ENCODE results near the gene SPR. TPM values are rescaled to one million over a fixed set of nuclear protein-coding genes. Genes with fewer than 3 reads are reported as not detected.

The SPR gene
- total RNA-seq = not detected
- polyA plus RNA-seq = under 1 TPM in 1 of 2 donors, not detected in 1; 0.58 TPM

DNA sequence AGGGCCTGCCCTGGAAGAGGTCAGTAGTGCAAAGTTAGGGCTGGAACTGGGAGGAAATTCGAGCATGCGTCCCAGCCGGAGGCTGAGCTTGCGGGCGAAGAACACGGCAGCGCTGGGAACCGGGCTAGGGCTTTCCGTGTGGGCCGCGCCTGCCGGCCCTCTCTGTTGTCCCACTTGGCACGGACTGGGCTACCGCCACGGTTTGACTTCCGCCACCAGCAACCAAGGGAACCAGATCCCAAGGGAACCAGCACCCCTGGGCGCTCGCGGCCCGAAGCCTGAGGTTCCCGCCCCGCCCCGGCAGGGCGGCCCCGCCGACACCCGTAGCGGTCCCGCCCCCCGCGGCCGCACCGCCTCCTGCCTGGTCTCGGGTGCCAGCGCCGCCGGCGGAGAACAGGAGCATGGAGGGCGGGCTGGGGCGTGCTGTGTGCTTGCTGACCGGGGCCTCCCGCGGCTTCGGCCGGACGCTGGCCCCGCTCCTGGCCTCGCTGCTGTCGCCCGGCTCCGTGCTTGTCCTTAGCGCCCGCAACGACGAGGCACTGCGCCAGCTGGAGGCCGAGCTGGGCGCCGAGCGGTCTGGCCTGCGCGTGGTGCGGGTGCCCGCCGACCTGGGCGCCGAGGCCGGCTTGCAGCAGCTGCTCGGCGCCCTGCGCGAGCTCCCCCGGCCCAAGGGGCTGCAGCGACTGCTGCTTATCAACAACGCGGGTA is at the start of gene SPR:
Gene SPR (plus strand): TSS at position 377 of the 708 bp plus-strand sequence. CDS start 25 bp downstream, at position 402.
- Histone ChIP-seq H3K27me3 (ENCODE audit: insufficient read depth, low read length) (peaks cover 31% of the 10 kb centered on the region), H3K4me1 (ENCODE audit: insufficient read depth, low read length) (peaks cover 7% of the 10 kb centered on the region), H3K9me3 (ENCODE audit: control insufficient read depth in 1 of 2, low read length in 2 of 2) (no peaks in the 10 kb centered on the region), H3K4me3 (ENCODE audit: low read length in 2 of 2) (peak within 1 kb of the TSS; percentile 36 to 51), H3K36me3 (ENCODE audit: insufficient read depth, low read length) (no peaks in the 10 kb centered on the region), H3K27ac (ENCODE audit: low read depth, low read length) (no peak within 1 kb of the TSS)
- ChIA-PET POLR2A (ENCODE audit: partially characterized antibody) (no interaction called here), CTCF (ENCODE audit: partially characterized antibody) (interaction anchor here (0.9 to 2.1 kb wide), 15 partner anchors 11 to 153 kb away, joined by 3 to 11 read pairs (median 4); partner anchors contain the start of gene EMX1)
- Mint-ChIP-seq H3K27me3 (peaks cover 34 to 57% of the 10 kb centered on the region in 2 donors), H3K4me1 (peaks cover 3 to 10% (median 6%) of the 10 kb centered on the region in 4 donors), H3K4me3 (peak within 1 kb of the TSS; percentile 76 to 85 (median 82)), H3K27ac (no peak within 1 kb of the TSS), H3K9me3 (peaks cover 0 to 3% (median 0%) of the 10 kb centered on the region in 8 donors), H3K36me3 (no peaks in the 10 kb centered on the region)
- intact Hi-C loops (cut with micrococcal nuclease) = no loop called here
- DNase-seq = peak in 4 of 5 donors; percentile 28 to 39 (median 34)

GRCh38 chr2:72840066-72840465 is 47.1 kb upstream of the SPR start:
- ChIA-PET POLR2A (ENCODE audit: partially characterized antibody) (no interaction called here), CTCF (ENCODE audit: partially characterized antibody) (no interaction called here)
- H3K4me3 ChIP-seq (ENCODE audit: low read length in 2 of 2) = no peak overlapping the region
- no peak overlapping the region for H3K4me3 Mint-ChIP-seq
- no peaks in the 10 kb centered on the region for H3K4me1 Mint-ChIP-seq
- H3K36me3 ChIP-seq (ENCODE audit: insufficient read depth, low read length) = no peaks in the 10 kb centered on the region
- no peak for DNase-seq
- peaks cover 0 to 3% (median 0%) of the 10 kb centered on the region in 8 donors for H3K9me3 Mint-ChIP-seq
- no peaks in the 10 kb centered on the region for H3K27me3 ChIP-seq (ENCODE audit: insufficient read depth, low read length)
- H3K36me3 Mint-ChIP-seq = no peaks in the 10 kb centered on the region
- no peaks in the 10 kb centered on the region for H3K9me3 ChIP-seq (ENCODE audit: control insufficient read depth in 1 of 2, low read length in 2 of 2)
- H3K27ac Mint-ChIP-seq = no peak overlapping the region
- H3K4me1 ChIP-seq (ENCODE audit: insufficient read depth, low read length) = no peaks in the 10 kb centered on the region
- intact Hi-C loops (cut with micrococcal nuclease) = no loop called here
- H3K27ac ChIP-seq (ENCODE audit: low read depth, low read length) = no peak overlapping the region
- H3K27me3 Mint-ChIP-seq = peaks cover 10 to 23% of the 10 kb centered on the region in 2 donors

GRCh38 chr2:72841462-72842125 is 45.6 kb upstream of the SPR start:
- ChIA-PET POLR2A (ENCODE audit: partially characterized antibody) (no interaction called here), CTCF (ENCODE audit: partially characterized antibody) (interaction anchor here (0.6 to 1.9 kb wide), 3 partner anchors 18 to 23 kb away, joined by 3 to 6 read pairs (median 6); no protein-coding TSS in a partner anchor)
- H3K9me3 Mint-ChIP-seq = peaks cover 0 to 2% (median 0%) of the 10 kb centered on the region in 8 donors
- Histone ChIP-seq H3K4me1 (ENCODE audit: insufficient read depth, low read length) (no peaks in the 10 kb centered on the region), H3K9me3 (ENCODE audit: control insufficient read depth in 1 of 2, low read length in 2 of 2) (no peaks in the 10 kb centered on the region), H3K27me3 (ENCODE audit: insufficient read depth, low read length) (no peaks in the 10 kb centered on the region), H3K4me3 (ENCODE audit: low read length in 2 of 2) (no peak overlapping the region), H3K36me3 (ENCODE audit: insufficient read depth, low read length) (no peaks in the 10 kb centered on the region), H3K27ac (ENCODE audit: low read depth, low read length) (no peak overlapping the region)
- H3K36me3 Mint-ChIP-seq = no peaks in the 10 kb centered on the region
- H3K4me3 Mint-ChIP-seq = no peak overlapping the region
- intact Hi-C loops (cut with micrococcal nuclease) = no loop called here
- H3K27ac Mint-ChIP-seq = no peak overlapping the region
- DNase-seq = no peak
- no peaks in the 10 kb centered on the region for H3K4me1 Mint-ChIP-seq
- peaks cover 12 to 24% of the 10 kb centered on the region in 2 donors for H3K27me3 Mint-ChIP-seq

GRCh38 chr2:72843301-72843700 is 43.9 kb upstream of the SPR start:
- no peak overlapping the region for H3K27ac Mint-ChIP-seq
- no peaks in the 10 kb centered on the region for H3K4me1 ChIP-seq (ENCODE audit: insufficient read depth, low read length)

DNA sequence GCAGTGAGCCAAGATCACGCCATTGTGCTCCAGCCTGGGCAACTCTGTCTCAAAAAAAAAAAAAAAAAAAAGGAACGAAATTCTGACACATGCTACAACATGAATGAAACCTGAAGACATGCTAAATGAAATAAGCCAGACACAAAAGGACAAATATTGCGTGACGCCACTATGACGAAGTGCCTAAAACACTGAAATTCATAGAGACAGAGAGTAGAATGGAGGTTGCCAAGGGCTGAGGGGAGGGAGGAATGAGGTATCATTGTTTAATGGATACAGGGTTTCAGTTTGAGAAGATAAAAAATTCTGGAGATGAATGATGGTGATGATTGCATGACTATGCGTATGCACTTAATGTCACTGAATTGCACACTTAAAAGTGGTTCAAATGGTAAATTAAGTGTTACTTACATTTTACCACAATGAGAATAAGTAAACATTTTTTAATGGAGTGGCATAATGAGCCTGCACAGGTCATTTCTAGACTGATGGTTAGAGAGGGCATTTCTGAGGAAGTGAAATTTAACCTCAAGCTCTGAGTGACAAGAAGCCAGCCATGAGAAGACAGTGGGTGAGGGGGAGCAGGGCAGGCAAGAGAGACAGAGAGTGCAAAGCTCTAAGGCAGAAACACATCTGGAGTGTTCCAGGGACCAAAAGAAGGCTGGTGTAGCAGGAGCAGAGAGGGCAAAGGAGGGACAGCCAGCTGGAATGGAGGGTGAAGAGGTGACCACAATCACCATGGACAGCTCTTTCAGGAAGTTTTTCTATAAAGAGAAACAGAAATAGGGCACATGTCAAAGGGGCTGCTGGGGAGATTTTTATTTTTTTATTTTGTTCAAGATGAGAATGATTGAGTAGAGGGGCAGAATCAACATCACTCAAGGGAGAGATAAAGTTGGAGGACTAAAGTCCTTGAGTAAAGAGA is 40.8 kb upstream of the SPR start:
- intact Hi-C loops (cut with micrococcal nuclease) = no loop called here
- Histone ChIP-seq H3K27ac (ENCODE audit: low read depth, low read length) (no peak overlapping the region), H3K27me3 (ENCODE audit: insufficient read depth, low read length) (no peaks in the 10 kb centered on the region), H3K4me3 (ENCODE audit: low read length in 2 of 2) (no peak overlapping the region), H3K9me3 (ENCODE audit: control insufficient read depth in 1 of 2, low read length in 2 of 2) (no peaks in the 10 kb centered on the region), H3K36me3 (ENCODE audit: insufficient read depth, low read length) (no peaks in the 10 kb centered on the region), H3K4me1 (ENCODE audit: insufficient read depth, low read length) (no peaks in the 10 kb centered on the region)
- H3K27ac Mint-ChIP-seq = no peak overlapping the region
- H3K9me3 Mint-ChIP-seq = peaks cover 0 to 2% (median 0%) of the 10 kb centered on the region in 8 donors
- H3K27me3 Mint-ChIP-seq = peaks cover 13 to 24% of the 10 kb centered on the region in 2 donors
- H3K36me3 Mint-ChIP-seq = no peaks in the 10 kb centered on the region
- POLR2A ChIA-PET (ENCODE audit: partially characterized antibody) = interaction anchor here (0.7 kb wide), 1 partner anchor 578 kb away, joined by 3 read pairs; no protein-coding TSS in a partner anchor
- no peak for DNase-seq
- CTCF ChIA-PET (ENCODE audit: partially characterized antibody) = interaction anchor here (1.0 to 1.4 kb wide), 2 partner anchors 11 to 17 kb away, joined by 4 to 8 read pairs; no protein-coding TSS in a partner anchor
- no peak overlapping the region for H3K4me3 Mint-ChIP-seq
- H3K4me1 Mint-ChIP-seq = no peaks in the 10 kb centered on the region

More at GRCh38 chr2:72843301-72843700, 43.9 kb upstream of the SPR start:
- no peak for DNase-seq
- ChIA-PET CTCF (ENCODE audit: partially characterized antibody) (no interaction called here), POLR2A (ENCODE audit: partially characterized antibody) (no interaction called here)
- peaks cover 0 to 2% (median 0%) of the 10 kb centered on the region in 8 donors for H3K9me3 Mint-ChIP-seq
- no peaks in the 10 kb centered on the region for H3K4me1 Mint-ChIP-seq
- H3K36me3 Mint-ChIP-seq = no peaks in the 10 kb centered on the region
- Histone ChIP-seq H3K27ac (ENCODE audit: low read depth, low read length) (no peak overlapping the region), H3K36me3 (ENCODE audit: insufficient read depth, low read length) (no peaks in the 10 kb centered on the region), H3K9me3 (ENCODE audit: control insufficient read depth in 1 of 2, low read length in 2 of 2) (no peaks in the 10 kb centered on the region), H3K27me3 (ENCODE audit: insufficient read depth, low read length) (no peaks in the 10 kb centered on the region), H3K4me3 (ENCODE audit: low read length in 2 of 2) (no peak overlapping the region)
- intact Hi-C loops (cut with micrococcal nuclease) = no loop called here
- no peak overlapping the region for H3K4me3 Mint-ChIP-seq
- peaks cover 12 to 24% of the 10 kb centered on the region in 2 donors for H3K27me3 Mint-ChIP-seq

GRCh38 chr2:72847534-72848315 is 39.5 kb upstream of the SPR start:
- H3K27me3 ChIP-seq (ENCODE audit: insufficient read depth, low read length) = no peaks in the 10 kb centered on the region
- no peaks in the 10 kb centered on the region for H3K9me3 ChIP-seq (ENCODE audit: control insufficient read depth in 1 of 2, low read length in 2 of 2)
- peaks cover 16 to 17% of the 10 kb centered on the region in 2 donors for H3K27me3 Mint-ChIP-seq
- no peak overlapping the region for H3K27ac Mint-ChIP-seq
- H3K4me3 Mint-ChIP-seq = no peak overlapping the region
- intact Hi-C loops (cut with micrococcal nuclease) = no loop called here
- POLR2A ChIA-PET (ENCODE audit: partially characterized antibody) = no interaction called here
- no peaks in the 10 kb centered on the region for H3K36me3 ChIP-seq (ENCODE audit: insufficient read depth, low read length)
- DNase-seq = no peak
- CTCF ChIA-PET (ENCODE audit: partially characterized antibody) = interaction anchor here (1.0 to 1.4 kb wide), 2 partner anchors 10 to 16 kb away, joined by 4 to 8 read pairs; no protein-coding TSS in a partner anchor
- H3K9me3 Mint-ChIP-seq = peaks cover 0 to 2% (median 0%) of the 10 kb centered on the region in 8 donors
- H3K27ac ChIP-seq (ENCODE audit: low read depth, low read length) = no peak overlapping the region
- no peaks in the 10 kb centered on the region for H3K4me1 ChIP-seq (ENCODE audit: insufficient read depth, low read length)
- H3K4me3 ChIP-seq (ENCODE audit: low read length in 2 of 2) = no peak overlapping the region
- no peaks in the 10 kb centered on the region for H3K4me1 Mint-ChIP-seq
- H3K36me3 Mint-ChIP-seq = no peaks in the 10 kb centered on the region

All from CD4-positive, alpha-beta memory T cell (primary cell).